DOHH2 (cell line): ENCODE results near the gene TGM3.

Experiments
- H3F3A ChIP-seq: fragments of 200-600 bp; sonication (generic), shearing (Covaris generic); 2 replicates; pipeline ENCODE4 v1.6.0; 2016; ENCODE audit warnings: antibody characterized with exemption, mild to moderate bottlenecking; ENCODE audit not compliant: control insufficient read depth, insufficient read depth
- H3K27ac ChIP-seq: fragments of 200-600 bp; sonication (generic); 2 replicates; pipeline ENCODE4 v1.5.1; 2014; ENCODE audit warnings: low read depth, mild to moderate bottlenecking, low read length, moderate library complexity
- H3K27me3 ChIP-seq: fragments of 200-600 bp; sonication (generic); 2 replicates; pipeline ENCODE4 v1.6.1; 2014; ENCODE audit warnings: mild to moderate bottlenecking, low read length, mixed read lengths; ENCODE audit not compliant: control insufficient read depth
- H3K36me3 ChIP-seq: fragments of 200-600 bp; sonication (generic); 2 replicates; pipeline ENCODE4 v1.6.1; 2014; ENCODE audit warnings: mild to moderate bottlenecking, low read length, moderate library complexity, mixed read lengths; ENCODE audit not compliant: control insufficient read depth
- H3K4me1 ChIP-seq: fragments of 200-600 bp; sonication (generic); 2 replicates; pipeline ENCODE4 v1.6.1; 2014; ENCODE audit warnings: mild to moderate bottlenecking, low read length, mixed read lengths; ENCODE audit not compliant: control insufficient read depth
- H3K4me2 ChIP-seq: fragments of 200-600 bp; sonication (generic); 2 replicates; pipeline ENCODE4 v1.6.0; 2014; ENCODE audit warnings: mild to moderate bottlenecking, low read length, moderate library complexity
- H3K4me3 ChIP-seq: fragments of 200-600 bp; sonication (generic); 2 replicates; pipeline ENCODE4 v1.5.1; 2014; ENCODE audit warnings: mild to moderate bottlenecking, low read length, mixed read lengths
- H3K79me2 ChIP-seq: fragments of 200-600 bp; sonication (generic); 2 replicates; pipeline ENCODE4 v1.6.1; 2014; ENCODE audit warnings: mild to moderate bottlenecking, low read length, mixed read lengths; ENCODE audit not compliant: control insufficient read depth
- H3K9me2 ChIP-seq: fragments of 200-600 bp; sonication (generic); replicated peaks from 2 replicates; pipeline ENCODE4 v1.6.1; 2014; ENCODE audit warnings: mild to moderate bottlenecking, low read length, mixed read lengths; ENCODE audit not compliant: control insufficient read depth
- H3K9me3 ChIP-seq: fragments of 200-600 bp; sonication (generic); 2 replicates; pipeline ENCODE4 v1.6.1; 2014; ENCODE audit warnings: antibody characterized with exemption, low read length, mixed read lengths; ENCODE audit not compliant: control insufficient read depth, insufficient read depth
- H4K20me1 ChIP-seq: fragments of 200-600 bp; sonication (generic); 2 replicates; pipeline ENCODE4 v1.6.0; 2014; ENCODE audit warnings: low read depth, mild to moderate bottlenecking, antibody characterized with exemption, low read length, moderate library complexity; ENCODE audit not compliant: control insufficient read depth, insufficient read depth
- EZH2phosphoT487 ChIP-seq: fragments of 200-600 bp; sonication (generic); IDR thresholded peaks from 2 replicates; pipeline ENCODE4 v1.6.1; 2017; ENCODE audit warnings: borderline replicate concordance, mild to moderate bottlenecking, antibody characterized with exemption, low read length, moderate library complexity, mixed read lengths
- TF ChIP-seq, protein P1 (sequence below): fragments of 200-600 bp; sonication (generic); IDR thresholded peaks from one replicate; pipeline ENCODE4 v1.5.1; 2014; ENCODE audit warnings: antibody characterized with exemption, mild to moderate bottlenecking, low read depth, low read length; ENCODE audit not compliant: poor library complexity, severe bottlenecking

Gene TGM3

DNA sequence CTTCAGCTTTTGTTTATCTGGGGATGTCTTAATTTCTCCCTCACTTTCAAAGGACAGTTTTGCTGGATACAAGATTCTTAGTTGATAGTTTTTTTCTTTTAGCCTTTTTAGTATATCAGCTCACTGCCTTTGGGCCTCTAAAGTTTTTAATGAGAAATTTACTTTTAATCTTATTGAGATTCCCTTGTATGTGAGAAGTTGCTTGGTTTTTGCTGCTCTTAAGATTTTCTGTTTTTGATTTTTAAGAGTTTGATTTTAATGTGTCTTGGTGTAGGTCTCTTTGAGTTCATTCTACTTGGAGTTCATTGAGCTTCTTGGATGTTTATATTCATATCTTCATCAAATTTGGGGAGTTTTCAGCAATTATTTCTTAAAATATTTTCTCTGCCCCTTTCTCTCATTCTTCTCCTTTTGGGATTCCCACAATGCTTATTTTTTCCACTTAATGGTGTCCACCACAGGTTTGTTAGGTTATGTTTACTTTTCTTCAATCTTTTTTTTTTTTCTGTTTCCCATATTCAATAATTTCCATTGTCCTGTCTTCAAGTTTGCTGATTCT, 65.3 kb downstream of the TGM3 start:
- H3K9me2 ChIP-seq, result no peaks in the 10 kb centered on the region
- no peak overlapping the region for H3K4me2 ChIP-seq
- no peaks in the 10 kb centered on the region for H4K20me1 ChIP-seq
- H3K79me2 ChIP-seq, result no peaks in the 10 kb centered on the region
- H3K36me3 ChIP-seq, result no peaks in the 10 kb centered on the region
- TF ChIP-seq, protein P1, sequence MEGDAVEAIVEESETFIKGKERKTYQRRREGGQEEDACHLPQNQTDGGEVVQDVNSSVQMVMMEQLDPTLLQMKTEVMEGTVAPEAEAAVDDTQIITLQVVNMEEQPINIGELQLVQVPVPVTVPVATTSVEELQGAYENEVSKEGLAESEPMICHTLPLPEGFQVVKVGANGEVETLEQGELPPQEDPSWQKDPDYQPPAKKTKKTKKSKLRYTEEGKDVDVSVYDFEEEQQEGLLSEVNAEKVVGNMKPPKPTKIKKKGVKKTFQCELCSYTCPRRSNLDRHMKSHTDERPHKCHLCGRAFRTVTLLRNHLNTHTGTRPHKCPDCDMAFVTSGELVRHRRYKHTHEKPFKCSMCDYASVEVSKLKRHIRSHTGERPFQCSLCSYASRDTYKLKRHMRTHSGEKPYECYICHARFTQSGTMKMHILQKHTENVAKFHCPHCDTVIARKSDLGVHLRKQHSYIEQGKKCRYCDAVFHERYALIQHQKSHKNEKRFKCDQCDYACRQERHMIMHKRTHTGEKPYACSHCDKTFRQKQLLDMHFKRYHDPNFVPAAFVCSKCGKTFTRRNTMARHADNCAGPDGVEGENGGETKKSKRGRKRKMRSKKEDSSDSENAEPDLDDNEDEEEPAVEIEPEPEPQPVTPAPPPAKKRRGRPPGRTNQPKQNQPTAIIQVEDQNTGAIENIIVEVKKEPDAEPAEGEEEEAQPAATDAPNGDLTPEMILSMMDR, result no peak
- no peak for TF ChIP-seq EZH2phosphoT487
- H3K27me3 ChIP-seq, result no peaks in the 10 kb centered on the region; the same call in 1 of the 2 replicates
- H3K4me1 ChIP-seq, result no peaks in the 10 kb centered on the region
- H3K27ac ChIP-seq, result no peak overlapping the region
- H3K4me3 ChIP-seq, result no peak overlapping the region
- H3F3A ChIP-seq, result no peaks in the 10 kb centered on the region
- no peaks in the 10 kb centered on the region; the same call in 1 of the 2 replicates for H3K9me3 ChIP-seq

DNA sequence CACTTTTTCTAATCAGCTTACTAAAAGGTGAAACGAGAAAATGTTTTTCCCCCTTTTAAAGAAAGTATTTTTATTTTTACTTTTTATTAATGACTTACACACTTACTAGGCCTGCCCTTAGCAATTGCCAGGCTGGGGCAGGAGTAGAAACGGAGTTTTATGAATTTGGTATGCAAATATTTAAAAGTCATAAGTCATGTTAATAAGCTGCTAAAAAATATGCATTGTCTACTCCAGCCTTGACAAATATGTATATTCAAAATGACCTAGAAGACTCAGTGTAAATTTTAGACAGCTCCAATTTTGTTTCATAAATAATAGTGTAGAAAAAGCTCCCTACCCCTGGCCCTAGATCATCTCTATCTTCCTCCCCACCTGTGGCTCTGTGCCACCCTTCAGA, 67.4 kb downstream of the TGM3 start:
- no peaks in the 10 kb centered on the region for H3F3A ChIP-seq
- H3K4me3 ChIP-seq, result no peak overlapping the region
- peaks cover 3% of the 10 kb centered on the region for H3K27me3 ChIP-seq
- no peaks in the 10 kb centered on the region for H3K36me3 ChIP-seq
- no peaks in the 10 kb centered on the region; the same call in 1 of the 2 replicates for H3K9me3 ChIP-seq
- no peak overlapping the region for H3K4me2 ChIP-seq
- H4K20me1 ChIP-seq, result no peaks in the 10 kb centered on the region
- H3K27ac ChIP-seq, result no peak overlapping the region
- H3K79me2 ChIP-seq, result no peaks in the 10 kb centered on the region
- H3K9me2 ChIP-seq, result no peaks in the 10 kb centered on the region
- no peak for TF ChIP-seq EZH2phosphoT487
- TF ChIP-seq, protein P1, result no peak
- H3K4me1 ChIP-seq, result no peaks in the 10 kb centered on the region

DNA sequence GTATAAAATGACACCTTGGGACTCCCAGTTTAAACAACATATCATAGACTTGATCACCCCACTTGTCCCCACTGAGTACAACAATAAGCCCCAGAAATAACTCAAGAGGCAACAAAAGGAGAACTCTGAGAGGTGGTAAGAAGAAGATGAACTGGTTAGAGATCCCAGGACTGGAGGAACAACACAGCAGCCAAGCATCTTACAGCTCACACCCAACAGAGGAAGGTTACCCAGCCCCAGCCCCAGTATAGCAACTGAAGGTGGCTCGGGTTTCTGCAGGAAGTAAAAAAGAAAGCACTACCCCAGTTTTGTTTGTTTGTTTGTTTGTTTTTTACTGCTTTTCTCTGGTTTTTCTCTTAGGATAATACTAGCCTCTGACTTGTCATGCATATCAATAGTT, 67.8 kb downstream of the TGM3 start:
- no peak for TF ChIP-seq EZH2phosphoT487
- TF ChIP-seq, protein P1, result no peak
- H3K27ac ChIP-seq, result no peak overlapping the region

More for the DNA sequence above, 67.8 kb downstream of the TGM3 start:
- Histone ChIP-seq H3K4me2 (no peak overlapping the region), H3K9me2 (no peaks in the 10 kb centered on the region), H3K79me2 (no peaks in the 10 kb centered on the region), H3K4me1 (no peaks in the 10 kb centered on the region), H4K20me1 (no peaks in the 10 kb centered on the region), H3K36me3 (no peaks in the 10 kb centered on the region), H3K4me3 (no peak overlapping the region), H3F3A (no peaks in the 10 kb centered on the region), H3K9me3 (no peaks in the 10 kb centered on the region; the same call in 1 of the 2 replicates), H3K27me3 (peaks cover 6% of the 10 kb centered on the region)
